Measurements from ENCODE around the gene RDH5. TPM values are rescaled to one million over a fixed set of nuclear protein-coding genes. Genes with fewer than 3 reads are reported as not detected.

The RDH5 gene
- total and polyA plus RNA-seq, 2 of the 13 experiments (the other 11 are each of a cell fraction or from before 2014, with no cell fraction given), result 2.6 to 5.7 TPM

- no peak for TF ChIP-seq ZNF414 (CRISPR knock-in tag; IDR thresholded peaks at IDR 0.05)
- TF ChIP-seq SIN3A (IDR thresholded peaks at IDR 0.05; ENCODE audit: borderline replicate concordance, low read depth, low read length), result no peak
- TF ChIP-seq GABPB1 (CRISPR knock-in tag; IDR thresholded peaks at IDR 0.05), result no peak
- no peak for TF ChIP-seq ZNF318 (CRISPR knock-in tag; IDR thresholded peaks at IDR 0.05)
- TF ChIP-seq ZNF431 (CRISPR knock-in tag; IDR thresholded peaks at IDR 0.05; ENCODE audit: borderline replicate concordance, low read depth), result no peak
- no peak for TF ChIP-seq MNT (IDR thresholded peaks at IDR 0.05)
Measured at GRCh38 chr12:55694651-55695050, 25.5 kb upstream of the RDH5 start (continued).
